GM19467 (cell line): ENCODE results near the gene LMNA.
"Not testable (repeated sequence)": the region's sequence is repeated elsewhere in the genome, so short reads cannot be mapped to it uniquely, and the experiment has no call there.

Source experiments
- ATAC-seq: cut with Tn5 transposase; IDR thresholded peaks from one replicate; pipeline ENCODE4 v1.9.1; 2021; ENCODE audit warnings: mild to moderate bottlenecking, moderate library complexity; ENCODE audit not compliant: unreplicated experiment

Gene LMNA

GRCh38 chr1:156160000-156160742 lies 45.7 kb downstream of the LMNA start:
- no peak for ATAC-seq

GRCh38 chr1:156160743-156161171 lies 46.2 kb downstream of the LMNA start:
- no peak for ATAC-seq

GRCh38 chr1:156162430-156163037 lies 48.0 kb downstream of the LMNA start:
- ATAC-seq: no peak

- ATAC-seq: no peak
Measured at GRCh38 chr1:156163712-156164111, 49.2 kb downstream of the LMNA start.

- ATAC-seq: no peak
Measured at GRCh38 chr1:156164125-156164831, 49.8 kb downstream of the LMNA start.

- no peak for ATAC-seq
Measured at GRCh38 chr1:156165083-156165482, 50.6 kb downstream of the LMNA start.

GRCh38 chr1:156167536-156167935 lies 53.0 kb downstream of the LMNA start:
- ATAC-seq: no peak

GRCh38 chr1:156172696-156173470 lies 58.4 kb downstream of the LMNA start:
- ATAC-seq: no peak

GRCh38 chr1:156176610-156177210 lies 62.2 kb downstream of the LMNA start:
- ATAC-seq: no peak

- no peak for ATAC-seq
Measured at GRCh38 chr1:156177919-156178654, 63.6 kb downstream of the LMNA start.

- ATAC-seq: no peak
Measured at GRCh38 chr1:156180471-156180870, 66.0 kb downstream of the LMNA start.

- ATAC-seq: not testable (repeated sequence)
Measured at GRCh38 chr1:156181391-156181924, 66.9 kb downstream of the LMNA start.

GRCh38 chr1:156182010-156182779 lies 67.7 kb downstream of the LMNA start:
- ATAC-seq: not testable (repeated sequence)

- ATAC-seq: not testable (repeated sequence)
Measured at GRCh38 chr1:156186347-156187177, 72.1 kb downstream of the LMNA start.
